Spinal cord (tissue), 10 donors: Measurements from ENCODE around the gene NKD2. TPM values are rescaled to one million over a fixed set of nuclear protein-coding genes. Genes with fewer than 3 reads are reported as not detected.
"Not testable (repeated sequence)": the region's sequence is repeated elsewhere in the genome, so short reads cannot be mapped to it uniquely, and the experiment has no call there.

Source experiments
- DNase-seq, 6 donors: peaks; one replicate each; pipeline versions ENCODE4 v3.0.0 to v3.0.0-alpha.2; 2013 to 2015; ENCODE audit warnings: low spot score in 6 of 6, low read depth in 4 of 6
- H3K27ac ChIP-seq: one replicate; pipeline ENCODE4 v1.5.1; 2013; ENCODE audit warnings: low read depth, low read length, control low read depth
- H3K27me3 ChIP-seq: one replicate; pipeline ENCODE4 v1.6.1; 2013; ENCODE audit warnings: low read length; ENCODE audit not compliant: control insufficient read depth, insufficient read depth
- H3K36me3 ChIP-seq: one replicate; pipeline ENCODE4 v1.6.1; 2013; ENCODE audit warnings: low read length; ENCODE audit not compliant: control insufficient read depth, insufficient read depth
- H3K4me1 ChIP-seq: one replicate; pipeline ENCODE4 v1.6.1; 2013; ENCODE audit warnings: low read length; ENCODE audit not compliant: control insufficient read depth, insufficient read depth
- H3K4me3 ChIP-seq: one replicate; pipeline ENCODE4 v1.5.1; 2013; ENCODE audit warnings: low read depth, low read length, control low read depth
- H3K9me3 ChIP-seq: one replicate; pipeline ENCODE4 v1.6.1; 2013; ENCODE audit warnings: low read length; ENCODE audit not compliant: control insufficient read depth, insufficient read depth
- WGBS: methylation state at CpG from one replicate; pipeline ENCODE4 v1.1.5; 2013; ENCODE audit warnings: missing lambda C conversion rate; ENCODE audit not compliant: insufficient coverage; 5-methylcytosine and 5-hydroxymethylcytosine counted together
- polyA plus RNA-seq, 2 donors: library from polyadenylated mRNA; unstranded; fragments of 120-200 nt; gene quantifications; one replicate each; pipeline ENCODE4 v1.2.1, GENCODE V29; 2013; ENCODE audit not compliant: insufficient read length in 2 of 2
- total RNA-seq, 2 donors: library from RNA; depleted of rRNA in 1 of 2; stranded (reverse); fragments of 120-200 nt in 1 of 2; fragments of >200 nt in 1 of 2; gene quantifications; one replicate each; pipeline versions ENCODE4 v1.2.3 to v1.2.4, GENCODE V29; 2013 to 2014
- donor health status: healthy.

NKD2 gene
- total and polyA plus RNA-seq, 4 donors = 5.1 to 25.2 (median 15.4) TPM

DNA sequence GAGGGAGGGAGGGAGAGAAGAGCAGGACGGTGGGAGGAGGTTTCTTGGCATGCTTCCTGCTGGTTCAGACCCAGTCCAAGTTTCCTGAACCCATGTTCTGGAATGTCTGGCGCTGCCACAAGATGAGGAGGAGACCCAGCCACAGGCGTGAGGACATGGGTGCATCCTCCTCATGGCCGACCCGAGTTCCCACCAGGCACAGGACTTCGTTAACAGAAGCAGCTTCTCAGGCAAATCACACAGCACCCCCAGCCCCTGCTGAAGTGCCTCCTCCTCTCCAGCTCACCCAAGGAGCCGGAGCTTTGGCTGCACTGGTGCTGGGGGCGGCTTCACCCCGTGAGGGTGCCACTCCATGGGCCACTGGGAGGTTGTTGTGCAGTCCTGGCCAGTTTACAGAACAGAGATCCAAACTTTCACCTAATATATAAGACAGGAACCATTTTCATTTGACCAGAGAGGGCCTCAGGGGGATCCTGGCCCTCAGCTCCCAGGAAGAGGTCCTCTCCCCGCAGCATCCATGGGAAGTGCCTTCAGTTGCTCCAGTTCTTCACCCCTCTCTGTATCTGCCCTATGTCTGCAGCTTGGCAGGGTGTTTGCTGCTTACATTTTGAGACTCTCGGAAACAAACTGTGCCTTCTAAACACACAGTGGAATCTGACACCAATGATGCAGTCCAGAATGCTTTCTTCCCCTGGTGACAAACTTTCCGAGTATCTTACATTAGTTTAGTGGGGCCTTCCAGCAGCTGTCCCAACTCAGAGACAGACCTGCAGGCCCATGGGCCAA is 10.2 kb upstream of the NKD2 start:
- no peaks in the 10 kb centered on the region for H3K27me3 ChIP-seq
- H3K4me1 ChIP-seq = peaks cover 23% of the 10 kb centered on the region
- H3K36me3 ChIP-seq = no peaks in the 10 kb centered on the region
- H3K27ac ChIP-seq = no peak overlapping the region
- WGBS = 74% methylated on average over 11 of the region's 12 CpGs
- no peaks in the 10 kb centered on the region for H3K9me3 ChIP-seq
- no peak for DNase-seq
- no peak overlapping the region for H3K4me3 ChIP-seq

DNA sequence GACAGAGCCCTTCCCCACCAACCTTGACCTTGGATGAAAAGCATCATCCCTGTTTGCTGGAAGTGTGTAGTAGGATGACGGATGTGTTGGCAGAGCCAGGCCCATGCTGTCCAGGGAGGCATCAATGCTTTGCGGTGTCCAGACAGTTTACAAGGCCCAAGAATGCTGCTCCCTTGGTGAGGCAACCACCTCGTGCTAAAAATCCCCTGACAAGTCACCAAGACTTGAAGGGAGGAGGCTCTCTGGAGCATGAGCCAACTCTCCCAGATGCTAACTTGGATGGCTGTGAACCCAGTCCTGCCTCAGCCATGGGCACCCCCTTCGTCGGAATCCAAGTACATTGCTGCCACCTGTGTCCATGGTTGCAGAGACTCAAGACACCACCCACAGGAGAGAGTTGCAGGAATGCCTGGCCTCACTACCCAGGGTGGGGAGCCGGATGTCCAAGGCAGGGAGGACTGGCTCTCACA is 9.5 kb upstream of the NKD2 start:
- Histone ChIP-seq H3K4me1 (peaks cover 23% of the 10 kb centered on the region), H3K36me3 (no peaks in the 10 kb centered on the region), H3K27me3 (peaks cover 3% of the 10 kb centered on the region), H3K9me3 (no peaks in the 10 kb centered on the region), H3K4me3 (no peak overlapping the region), H3K27ac (no peak overlapping the region)
- DNase-seq = no peak
- WGBS = 74% methylated on average over 6 of the region's 6 CpGs

DNA sequence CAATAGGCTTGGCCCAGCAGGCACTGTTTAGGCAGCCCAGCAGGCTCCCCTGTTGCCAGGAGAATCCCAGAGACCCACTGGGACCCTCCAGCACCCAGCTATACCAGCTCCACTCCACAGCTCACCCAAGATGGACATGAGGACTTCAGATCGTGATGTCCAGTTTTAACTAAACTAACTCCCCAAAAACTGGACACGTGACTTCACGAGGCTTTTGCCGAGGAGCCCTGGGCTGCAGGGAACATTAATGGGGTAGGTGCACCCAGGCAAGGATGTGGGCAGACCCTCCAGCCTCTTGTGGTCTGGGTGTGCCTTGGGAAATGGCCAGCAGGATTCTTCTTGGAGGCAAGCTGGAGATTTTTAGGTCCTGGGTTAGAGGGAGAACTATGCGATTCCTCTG is 8.9 kb upstream of the NKD2 start:
- DNase-seq = no peak
- WGBS = 100% methylated on average over 1 of the region's 5 CpGs
- H3K4me1 ChIP-seq = peaks cover 29% of the 10 kb centered on the region

DNA sequence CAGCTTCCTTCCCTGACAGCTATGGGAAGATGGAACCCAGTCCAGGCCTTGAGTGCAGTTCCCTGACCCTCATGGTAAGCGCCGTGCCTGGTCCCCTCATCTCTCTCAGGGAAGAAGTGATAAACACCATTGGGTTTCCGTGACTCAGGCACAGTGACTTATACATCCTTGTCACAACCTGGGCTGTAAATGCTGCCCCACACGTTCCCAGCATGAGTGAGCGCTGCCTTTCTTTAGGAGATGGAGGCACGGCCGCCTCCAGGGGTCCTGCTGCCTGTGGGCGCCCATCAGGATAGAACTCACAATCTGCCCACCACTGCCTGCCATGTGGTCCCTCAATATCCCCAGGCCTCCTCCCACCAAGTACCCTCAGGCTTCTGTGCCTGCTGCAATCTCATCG is 8.3 kb upstream of the NKD2 start:
- DNase-seq = no peak
- H3K36me3 ChIP-seq = no peaks in the 10 kb centered on the region
- H3K27me3 ChIP-seq = peaks cover 12% of the 10 kb centered on the region
- peaks cover 34% of the 10 kb centered on the region for H3K4me1 ChIP-seq
- H3K4me3 ChIP-seq = no peak overlapping the region
- 86% methylated on average over 5 of the region's 9 CpGs for WGBS
- no peak overlapping the region for H3K27ac ChIP-seq
- H3K9me3 ChIP-seq = no peaks in the 10 kb centered on the region

More for the DNA sequence above, 8.9 kb upstream of the NKD2 start:
- Histone ChIP-seq H3K36me3 (no peaks in the 10 kb centered on the region), H3K27me3 (peaks cover 7% of the 10 kb centered on the region), H3K4me3 (no peak overlapping the region), H3K27ac (no peak overlapping the region), H3K9me3 (no peaks in the 10 kb centered on the region)

DNA sequence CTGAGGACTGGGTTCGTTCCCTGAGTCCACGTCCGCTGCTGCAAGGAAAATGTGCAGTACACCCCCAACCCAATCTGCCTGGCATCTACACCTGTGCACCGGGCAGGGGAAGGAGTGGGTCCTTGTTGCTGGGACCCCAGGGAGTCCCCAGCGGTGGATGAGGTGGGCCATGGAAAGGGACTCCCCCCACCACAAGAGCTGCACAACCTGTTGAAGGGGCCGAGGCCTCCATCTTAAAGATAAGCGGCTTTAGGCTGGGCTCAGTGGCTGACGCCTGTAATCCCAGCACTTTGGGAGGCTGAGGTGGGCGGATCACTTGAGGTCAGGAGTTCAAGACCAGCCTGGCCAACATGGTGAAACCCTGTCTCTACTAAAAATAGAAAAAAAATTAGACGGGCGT is 7.8 kb upstream of the NKD2 start:
- peaks cover 38% of the 10 kb centered on the region for H3K4me1 ChIP-seq
- not testable (repeated sequence) for H3K4me3 ChIP-seq, DNase-seq, H3K36me3 ChIP-seq, H3K9me3 ChIP-seq, H3K27ac ChIP-seq
- WGBS = 95% methylated on average over 9 of the region's 11 CpGs
- peaks cover 17% of the 10 kb centered on the region for H3K27me3 ChIP-seq

DNA sequence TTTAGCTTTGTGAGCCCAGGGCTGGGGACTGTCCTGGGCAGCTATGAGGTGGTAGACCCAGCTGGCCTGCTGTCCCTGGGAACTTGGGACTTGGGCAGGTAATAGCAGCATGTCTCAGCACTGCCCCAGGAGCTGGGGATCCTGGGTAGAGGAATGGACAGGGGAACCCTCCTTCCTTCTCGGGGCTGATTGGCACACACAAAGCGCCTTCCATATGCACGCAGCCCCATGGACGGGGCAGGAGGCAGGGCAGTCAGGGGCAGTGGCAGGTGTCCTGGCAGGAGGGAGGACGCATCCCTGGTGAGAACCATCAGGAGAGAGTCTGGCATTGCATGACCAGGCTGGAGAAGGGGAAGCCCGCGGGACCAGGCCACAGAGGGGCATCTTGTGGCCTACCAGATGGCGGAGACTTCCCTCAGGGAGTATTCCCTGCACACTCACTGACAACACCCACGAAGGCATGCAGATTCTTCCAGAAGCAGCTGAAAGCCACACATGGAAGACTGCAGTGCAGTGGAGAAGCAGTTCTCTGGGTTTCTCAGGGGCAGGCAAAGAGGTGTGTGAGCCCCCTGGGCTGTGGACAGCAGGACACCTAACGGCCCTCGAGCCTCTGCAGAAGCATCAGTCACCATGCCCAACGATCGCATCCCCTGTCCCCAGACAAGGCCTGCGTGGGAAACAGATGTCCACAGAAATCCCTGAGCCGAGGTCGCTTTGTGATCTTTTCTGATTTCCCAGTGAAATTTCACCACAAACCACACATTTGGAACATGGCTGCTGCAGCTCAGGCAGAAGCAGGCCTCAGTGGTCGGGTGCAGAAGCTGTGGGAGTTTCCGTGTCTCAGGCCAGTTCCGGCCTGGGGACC is 7.0 kb upstream of the NKD2 start:
- peaks cover 38% of the 10 kb centered on the region for H3K4me1 ChIP-seq
- WGBS = 90% methylated on average over 15 of the region's 19 CpGs
- H3K4me3 ChIP-seq = no peak overlapping the region
- no peak for DNase-seq
- H3K27ac ChIP-seq = no peak overlapping the region
- no peaks in the 10 kb centered on the region for H3K36me3 ChIP-seq
- no peaks in the 10 kb centered on the region for H3K9me3 ChIP-seq
- H3K27me3 ChIP-seq = peaks cover 22% of the 10 kb centered on the region

DNA sequence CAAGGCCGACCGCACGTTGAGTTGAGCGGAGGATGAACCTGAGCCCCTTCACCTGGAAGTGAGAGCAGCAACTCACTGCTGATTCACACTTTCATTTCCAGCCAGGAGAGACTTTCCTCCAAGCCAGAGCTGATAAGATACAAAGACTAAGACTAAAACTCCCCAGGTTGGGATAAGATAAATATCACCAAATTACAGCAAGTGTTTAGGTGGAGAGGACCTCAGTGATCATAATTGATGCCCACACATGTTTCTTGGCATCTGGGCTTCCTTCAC is 6.4 kb upstream of the NKD2 start:
- no peak for DNase-seq
- H3K9me3 ChIP-seq = no peaks in the 10 kb centered on the region
- WGBS = 100% methylated on average over 1 of the region's 4 CpGs
- H3K36me3 ChIP-seq = no peaks in the 10 kb centered on the region
- peaks cover 36% of the 10 kb centered on the region for H3K4me1 ChIP-seq
- H3K4me3 ChIP-seq = no peak overlapping the region
- peaks cover 25% of the 10 kb centered on the region for H3K27me3 ChIP-seq
- H3K27ac ChIP-seq = no peak overlapping the region

DNA sequence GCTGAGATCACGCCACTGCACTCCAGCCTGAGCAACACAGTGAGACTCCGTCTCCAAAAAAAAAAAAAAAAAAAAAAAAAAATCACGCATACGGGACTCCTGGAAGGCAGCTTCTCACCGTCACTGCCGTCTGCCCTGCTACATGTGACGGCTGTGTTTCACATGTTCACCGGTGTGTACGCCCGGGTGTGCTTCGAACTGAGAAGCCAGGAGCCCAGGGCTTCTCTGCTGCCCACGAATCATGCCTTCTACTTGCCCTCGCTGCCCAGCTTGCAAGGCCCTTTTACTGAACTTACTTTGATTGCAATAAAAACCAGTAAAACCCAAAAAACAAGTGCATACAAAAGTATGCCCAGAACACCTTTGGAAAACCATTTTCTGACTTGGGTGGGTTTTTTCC is 5.8 kb upstream of the NKD2 start:
- WGBS = 90% methylated on average over 13 of the region's 13 CpGs
- DNase-seq = no peak
- H3K27ac ChIP-seq = no peak overlapping the region
- no peaks in the 10 kb centered on the region for H3K9me3 ChIP-seq
- H3K27me3 ChIP-seq = peaks cover 25% of the 10 kb centered on the region
- H3K36me3 ChIP-seq = no peaks in the 10 kb centered on the region
- H3K4me3 ChIP-seq = no peak overlapping the region
- peaks cover 32% of the 10 kb centered on the region for H3K4me1 ChIP-seq

DNA sequence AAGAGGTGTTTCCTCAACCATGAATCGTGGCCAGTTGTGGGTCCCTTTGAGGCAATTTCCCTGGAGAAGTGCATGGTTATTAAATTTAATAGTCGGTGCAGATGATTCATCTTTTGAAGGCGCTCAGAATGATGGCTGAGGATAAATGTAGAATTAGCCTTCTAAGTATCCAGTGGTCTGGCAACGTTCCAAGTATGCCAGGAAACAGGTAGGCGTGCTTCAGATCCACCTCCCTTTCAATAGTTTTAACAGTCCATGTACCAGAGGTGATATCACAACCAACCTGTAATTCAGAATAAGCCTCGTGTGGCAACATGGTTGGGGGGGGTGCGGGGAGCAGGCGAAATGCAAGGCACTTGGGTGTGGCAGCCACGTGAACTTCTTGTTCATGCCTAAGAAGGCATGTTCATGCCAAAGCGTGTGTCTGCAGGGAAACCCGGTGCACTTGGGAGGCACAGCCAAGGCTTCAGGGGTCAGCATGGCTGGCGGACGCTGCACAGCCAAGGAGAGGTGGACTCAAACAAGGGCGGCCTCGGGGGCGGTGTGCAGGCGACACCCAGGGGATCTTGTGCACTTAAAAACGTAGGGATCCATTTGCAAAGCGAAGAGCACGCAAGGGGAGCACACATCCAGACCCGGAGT is 5.2 kb upstream of the NKD2 start:
- H3K27me3 ChIP-seq = peaks cover 29% of the 10 kb centered on the region
- DNase-seq = peak in 1 of 6 donors; percentile 63
- no peak overlapping the region for H3K27ac ChIP-seq
- no peaks in the 10 kb centered on the region for H3K36me3 ChIP-seq
- no peak overlapping the region for H3K4me3 ChIP-seq
- H3K4me1 ChIP-seq = peaks cover 32% of the 10 kb centered on the region
- H3K9me3 ChIP-seq = no peaks in the 10 kb centered on the region
- WGBS = 83% methylated on average over 18 of the region's 21 CpGs
